HG03520 (cell line): ENCODE results near the gene CDRT4.

ENCODE experiments used
- ATAC-seq: cut with Tn5 transposase; IDR thresholded peaks from one replicate; pipeline ENCODE4 v1.9.1; 2021; ENCODE audit warnings: mild to moderate bottlenecking, moderate library complexity; ENCODE audit not compliant: unreplicated experiment

Gene CDRT4

GRCh38 chr17:15492791-15493692, 25.6 kb upstream of the CDRT4 start:
- ATAC-seq = no peak

DNA sequence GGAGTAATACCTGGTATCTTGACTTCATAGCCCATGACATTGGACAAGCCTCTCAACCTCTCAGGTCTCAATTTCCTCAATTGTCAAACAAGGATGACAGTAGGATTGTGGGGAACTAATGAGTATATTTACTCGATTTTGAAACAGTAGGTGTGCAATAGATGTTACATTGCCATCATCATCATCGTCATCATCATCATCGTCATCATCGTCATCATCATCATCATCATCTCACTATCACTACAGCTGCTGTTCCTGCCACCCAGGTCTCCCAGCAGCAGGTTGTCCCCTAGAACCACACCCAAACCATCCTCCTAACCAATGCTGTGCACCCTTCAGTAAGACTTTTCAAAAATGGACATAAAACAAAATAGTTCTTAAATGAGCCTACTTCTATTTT, 24.8 kb upstream of the CDRT4 start:
- ATAC-seq = no peak

GRCh38 chr17:15490634-15491261, 23.3 kb upstream of the CDRT4 start:
- ATAC-seq = no peak

DNA sequence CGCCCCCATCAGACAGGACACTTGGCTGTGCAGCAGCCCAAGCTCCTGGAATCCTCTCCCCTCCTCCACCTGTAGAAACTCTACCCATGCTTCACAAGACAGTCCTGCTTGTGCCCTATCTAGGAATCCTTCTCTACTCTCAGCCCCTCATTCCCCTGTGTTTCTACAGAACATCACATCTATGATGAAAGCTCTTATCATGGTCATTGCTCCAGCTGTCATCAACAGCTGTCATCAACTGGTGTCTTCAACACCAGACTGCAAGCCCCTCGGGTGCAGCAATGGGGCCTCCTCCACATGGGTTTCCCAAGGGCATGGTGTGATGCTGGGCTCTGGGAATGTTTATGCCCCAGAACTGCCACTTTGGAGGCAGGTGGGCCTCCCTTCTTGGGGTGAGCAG, 21.1 kb upstream of the CDRT4 start:
- no peak for ATAC-seq

DNA sequence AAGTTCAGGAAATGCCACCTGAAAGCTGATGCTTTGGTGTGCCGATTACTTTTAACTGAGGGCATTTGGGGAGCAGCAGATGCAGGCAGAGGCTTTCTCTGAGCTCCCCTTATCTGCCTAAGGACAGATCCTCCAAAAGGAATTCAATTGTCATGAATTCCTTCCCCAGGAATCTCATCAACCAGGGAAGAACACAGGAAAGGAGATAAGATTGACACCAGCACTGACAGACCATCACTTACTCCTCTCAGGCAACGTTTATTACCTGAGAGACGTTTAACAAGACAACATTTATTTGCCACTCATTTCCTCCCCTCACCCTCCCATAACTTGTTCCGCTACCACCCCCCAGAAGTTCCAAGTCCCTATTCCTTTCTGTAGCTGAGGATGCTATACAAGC, 17.6 kb upstream of the CDRT4 start:
- no peak for ATAC-seq

GRCh38 chr17:15483431-15483830, 16.0 kb upstream of the CDRT4 start:
- ATAC-seq = no peak

DNA sequence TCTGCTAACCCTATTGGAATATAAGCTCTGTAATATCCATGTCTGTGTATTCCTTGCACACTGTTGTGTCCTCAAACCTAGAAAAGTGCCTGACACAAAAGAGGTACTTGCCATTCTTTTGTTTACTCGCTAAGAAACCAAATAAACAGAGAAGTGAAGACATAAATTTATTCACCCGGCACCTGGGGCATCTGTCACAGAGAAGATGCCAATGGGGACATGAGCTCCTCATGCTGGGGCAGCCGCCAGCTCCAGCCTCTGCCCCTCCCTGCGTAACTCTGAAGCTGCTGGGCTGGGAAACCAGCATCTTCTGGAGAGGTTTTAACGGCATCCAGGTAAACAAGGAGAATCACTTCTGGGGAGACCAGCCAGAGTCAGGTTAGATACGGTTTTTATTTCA, 15.1 kb upstream of the CDRT4 start:
- ATAC-seq = no peak

- ATAC-seq = no peak
Measured at GRCh38 chr17:15481481-15481880, 14.1 kb upstream of the CDRT4 start.

DNA sequence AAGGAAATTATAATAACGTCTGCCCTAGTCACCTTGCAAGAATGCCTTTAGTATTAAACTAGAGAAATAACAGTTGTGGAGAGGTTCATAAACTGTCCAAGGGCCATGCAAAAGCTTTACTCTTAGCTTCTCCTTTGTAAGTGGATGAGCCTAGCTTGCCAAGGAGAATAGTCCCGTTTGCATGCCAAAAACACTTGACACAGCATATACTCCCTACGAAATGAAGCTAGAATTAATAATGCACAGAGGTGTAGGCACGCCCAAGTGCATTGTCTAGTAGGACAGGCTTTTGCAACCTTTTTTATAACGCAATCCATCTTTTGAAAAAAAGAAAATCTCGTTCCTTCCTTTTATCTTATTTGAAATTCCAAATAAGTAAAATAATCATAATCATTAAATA, 12.8 kb upstream of the CDRT4 start:
- ATAC-seq = no peak

DNA sequence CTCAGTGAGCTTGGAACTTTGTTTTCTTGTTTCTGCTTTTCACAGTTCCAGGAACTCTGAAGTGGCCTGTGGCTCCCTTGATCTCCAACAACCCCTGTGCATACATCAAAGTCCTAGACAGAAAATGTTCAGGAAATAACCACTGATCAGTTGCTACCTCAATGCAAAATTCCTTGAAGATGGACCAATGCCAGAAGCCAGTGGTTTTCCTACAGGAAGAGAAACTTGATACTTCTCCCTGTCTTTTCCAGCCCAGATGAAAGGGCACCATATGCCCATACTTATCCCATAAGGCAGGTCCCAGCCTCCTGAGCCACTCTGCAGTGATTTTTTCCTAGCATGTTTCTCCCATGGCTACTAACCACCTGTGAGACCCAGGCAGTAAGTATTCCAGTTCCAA, 12.3 kb upstream of the CDRT4 start:
- no peak for ATAC-seq

DNA sequence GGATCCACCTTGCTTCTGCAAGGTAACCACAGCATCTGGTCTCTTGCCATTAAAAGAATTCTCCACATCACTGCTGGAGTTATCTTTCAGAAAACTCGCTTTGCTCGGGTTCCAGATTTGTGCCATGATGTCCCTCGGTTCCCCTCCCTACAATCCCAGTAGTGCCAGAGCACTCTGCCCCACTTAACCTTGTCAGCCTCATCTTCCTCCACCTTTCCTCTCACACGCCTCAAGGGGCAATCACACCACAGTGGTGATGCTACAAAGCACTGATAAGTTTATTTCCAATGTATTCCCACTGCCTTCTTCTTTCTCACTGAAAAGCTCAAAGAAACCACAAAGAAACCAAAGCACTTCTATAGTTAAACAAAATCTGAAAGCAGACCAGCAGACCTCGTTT, 11.4 kb upstream of the CDRT4 start:
- ATAC-seq = no peak

GRCh38 chr17:15475631-15476354, 8.4 kb upstream of the CDRT4 start:
- ATAC-seq = no peak

GRCh38 chr17:15472891-15473290, 5.5 kb upstream of the CDRT4 start:
- ATAC-seq = no peak

GRCh38 chr17:15470536-15470935, 3.1 kb upstream of the CDRT4 start:
- ATAC-seq = no peak

GRCh38 chr17:15469260-15469659, 1.8 kb upstream of the CDRT4 start:
- ATAC-seq = no peak

DNA sequence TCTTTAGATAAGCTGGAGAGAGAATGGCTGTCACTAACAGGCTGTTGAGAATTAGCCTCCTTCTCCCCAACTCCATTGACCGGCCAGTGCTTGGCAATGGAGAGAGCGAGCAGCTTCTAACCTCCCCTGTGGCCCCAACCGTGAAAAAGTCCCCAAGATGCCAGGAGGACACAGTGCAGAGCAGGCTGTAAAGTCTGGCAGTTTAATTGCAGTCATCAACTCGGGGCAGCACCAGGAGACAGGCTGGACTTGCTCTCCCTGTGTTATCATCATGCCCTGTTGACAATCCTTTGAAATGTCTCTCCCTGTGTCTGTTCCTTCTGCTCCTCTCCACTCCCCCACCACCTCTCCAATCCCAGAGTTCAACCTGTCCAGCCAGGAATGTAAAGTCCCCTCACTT, 705 bp upstream of the CDRT4 start:
- ATAC-seq = no peak

GRCh38 chr17:15466131-15466530, 1.3 kb downstream of the CDRT4 start:
- ATAC-seq = no peak

DNA sequence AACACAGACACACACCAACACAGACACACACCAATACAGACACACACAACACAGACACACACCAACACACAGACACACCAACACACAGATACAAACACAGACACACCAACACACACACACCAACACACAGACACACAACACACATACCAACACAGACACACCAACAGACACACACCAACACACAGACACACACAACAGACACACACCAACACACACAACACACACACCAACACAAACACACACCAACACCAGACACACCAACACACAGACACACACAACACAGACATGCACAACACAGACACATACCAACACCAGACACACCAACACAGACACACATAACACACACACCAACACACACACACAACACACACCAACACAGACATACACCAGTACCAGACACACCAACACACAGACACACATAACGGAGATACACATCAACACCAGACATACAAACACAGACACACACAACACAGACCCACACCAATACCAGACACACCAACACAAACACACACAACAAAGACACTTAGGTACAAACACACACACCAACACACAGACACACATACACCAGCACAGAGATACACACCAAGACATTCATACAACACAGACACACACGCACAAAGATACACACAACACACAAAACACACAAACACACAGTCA, 2.2 kb downstream of the CDRT4 start:
- no peak for ATAC-seq

GRCh38 chr17:15464231-15464985, 3.0 kb downstream of the CDRT4 start:
- ATAC-seq = no peak

DNA sequence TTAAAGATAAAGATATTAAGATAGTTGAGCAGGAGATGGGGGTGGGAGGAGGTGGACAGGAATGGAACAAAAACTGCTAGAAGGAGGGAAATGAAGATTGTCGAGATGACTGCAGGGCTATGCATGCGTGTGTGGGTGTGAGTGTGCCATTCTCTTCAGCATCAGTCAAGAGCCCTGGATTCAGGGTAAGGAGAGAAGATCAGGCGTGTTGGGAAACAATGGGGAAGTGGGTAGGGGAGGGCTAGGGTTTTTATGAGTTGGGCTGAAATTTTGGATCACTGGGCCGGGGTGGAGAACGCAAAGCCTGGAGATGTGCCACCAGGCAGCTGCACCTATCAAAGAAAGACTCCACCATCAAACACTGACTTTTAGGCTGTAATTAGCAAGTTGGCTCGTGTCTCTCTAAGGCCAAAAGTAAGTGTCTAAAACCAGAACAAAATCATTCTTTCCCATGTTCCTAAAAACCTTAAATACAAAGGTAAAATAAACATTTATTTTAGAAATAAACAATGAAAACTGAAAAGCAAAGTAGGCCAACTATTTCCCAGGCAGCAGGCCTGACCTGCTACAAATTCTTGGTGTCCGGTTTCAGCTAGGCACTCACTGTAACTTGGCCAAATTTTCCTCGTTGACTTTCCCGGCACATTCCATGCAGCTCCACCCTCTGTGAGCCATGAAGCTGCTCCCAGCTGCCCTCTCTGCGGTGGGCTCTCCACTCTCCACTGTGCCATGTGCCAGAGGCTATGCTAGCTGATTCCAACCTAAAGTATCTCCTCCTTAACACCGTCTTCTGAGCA, 4.2 kb downstream of the CDRT4 start:
- no peak for ATAC-seq
